Tibial artery (tissue), 4 donors: ENCODE results near the gene SUN2.

Experiments
- DNase-seq, 2 donors: peaks; one replicate each; pipeline ENCODE4 v3.0.0-alpha.2; 2019
- H3K27ac ChIP-seq, 2 donors: fragments of 200-600 bp; sonication (generic) in 1 of 2; 1 replicate in 1 of 2; 2 replicates in 1 of 2; pipeline ENCODE4 v1.5.1; 2018 to 2019; ENCODE audit warnings: mild to moderate bottlenecking in 1 of 2
- H3K27me3 ChIP-seq, 2 donors: fragments of 200-600 bp; sonication (generic) in 1 of 2; one replicate each; pipeline versions ENCODE4 v1.5.1 to v1.6.0; 2016 to 2019
- H3K36me3 ChIP-seq, 3 donors: fragments of 200-600 bp; sonication (generic) in 2 of 3; one replicate each; pipeline ENCODE4 v1.5.1; 2016 to 2019; ENCODE audit warnings: mild to moderate bottlenecking in 2 of 3
- H3K4me1 ChIP-seq, 4 donors: fragments of 200-600 bp; sonication (generic) in 2 of 4; 1 replicate in 3 of 4; 2 replicates in 1 of 4; pipeline ENCODE4 v1.5.1; 2016 to 2019
- H3K4me3 ChIP-seq, 2 donors: fragments of 200-600 bp; sonication (generic) in 1 of 2; 1 replicate in 1 of 2; 2 replicates in 1 of 2; pipeline ENCODE4 v1.5.1; 2018 to 2019; ENCODE audit warnings: mild to moderate bottlenecking in 2 of 2
- H3K9me3 ChIP-seq, 3 donors: fragments of 200-600 bp; sonication (generic) in 1 of 3; one replicate each; pipeline ENCODE4 v1.5.1; 2016 to 2019
- intact Hi-C: fragments of 100-400 bp; cut with DNase I; formaldehyde crosslinking; loops from one replicate; pipeline ENCODE4 v1.15.0; 2023; ENCODE audit warnings: low total_unique reads
- TF ChIP-seq, protein P1 (sequence below), 2 experiments: fragments of 200-600 bp in 1 of 2; fragments of 450-650 bp in 1 of 2; IDR thresholded peaks; one replicate each; pipeline ENCODE4 v1.5.1; 2017 to 2019; ENCODE audit warnings: antibody characterized with exemption in 2 of 2, mild to moderate bottlenecking in 1 of 2, moderate library complexity in 1 of 2

SUN2 gene

DNA sequence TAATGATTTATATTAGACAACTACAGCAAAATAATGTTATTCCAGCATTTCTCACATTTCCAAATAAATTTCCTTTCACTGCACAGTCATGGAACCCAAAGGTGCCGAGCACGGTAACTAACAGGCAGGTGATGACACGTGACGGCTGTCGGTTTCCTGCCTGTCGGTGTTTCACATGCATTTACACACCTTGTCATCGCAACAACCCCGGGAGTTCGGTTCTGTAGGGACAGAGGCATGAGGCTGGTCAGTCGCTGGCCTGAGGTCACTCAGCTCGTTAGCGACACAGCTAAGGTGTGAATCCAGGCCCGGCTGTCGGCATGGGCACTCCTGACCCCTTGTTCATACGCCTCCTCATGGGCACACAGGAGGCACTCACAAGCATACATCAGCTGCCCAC, 28.2 kb upstream of the SUN2 start:
- no peak overlapping the region for H3K27ac ChIP-seq
- TF ChIP-seq, protein P1, sequence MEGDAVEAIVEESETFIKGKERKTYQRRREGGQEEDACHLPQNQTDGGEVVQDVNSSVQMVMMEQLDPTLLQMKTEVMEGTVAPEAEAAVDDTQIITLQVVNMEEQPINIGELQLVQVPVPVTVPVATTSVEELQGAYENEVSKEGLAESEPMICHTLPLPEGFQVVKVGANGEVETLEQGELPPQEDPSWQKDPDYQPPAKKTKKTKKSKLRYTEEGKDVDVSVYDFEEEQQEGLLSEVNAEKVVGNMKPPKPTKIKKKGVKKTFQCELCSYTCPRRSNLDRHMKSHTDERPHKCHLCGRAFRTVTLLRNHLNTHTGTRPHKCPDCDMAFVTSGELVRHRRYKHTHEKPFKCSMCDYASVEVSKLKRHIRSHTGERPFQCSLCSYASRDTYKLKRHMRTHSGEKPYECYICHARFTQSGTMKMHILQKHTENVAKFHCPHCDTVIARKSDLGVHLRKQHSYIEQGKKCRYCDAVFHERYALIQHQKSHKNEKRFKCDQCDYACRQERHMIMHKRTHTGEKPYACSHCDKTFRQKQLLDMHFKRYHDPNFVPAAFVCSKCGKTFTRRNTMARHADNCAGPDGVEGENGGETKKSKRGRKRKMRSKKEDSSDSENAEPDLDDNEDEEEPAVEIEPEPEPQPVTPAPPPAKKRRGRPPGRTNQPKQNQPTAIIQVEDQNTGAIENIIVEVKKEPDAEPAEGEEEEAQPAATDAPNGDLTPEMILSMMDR (IDR thresholded peaks at IDR 0.05), result no peak
- no peaks in the 10 kb centered on the region for H3K9me3 ChIP-seq
- H3K4me1 ChIP-seq, result peaks cover 0 to 44% (median 16%) of the 10 kb centered on the region in 4 donors
- no peak for DNase-seq
- H3K36me3 ChIP-seq, result peaks cover 9 to 30% (median 24%) of the 10 kb centered on the region in 3 donors
- H3K27me3 ChIP-seq, result no peaks in the 10 kb centered on the region
- no peak overlapping the region for H3K4me3 ChIP-seq
- intact Hi-C loops, result no loop called here

DNA sequence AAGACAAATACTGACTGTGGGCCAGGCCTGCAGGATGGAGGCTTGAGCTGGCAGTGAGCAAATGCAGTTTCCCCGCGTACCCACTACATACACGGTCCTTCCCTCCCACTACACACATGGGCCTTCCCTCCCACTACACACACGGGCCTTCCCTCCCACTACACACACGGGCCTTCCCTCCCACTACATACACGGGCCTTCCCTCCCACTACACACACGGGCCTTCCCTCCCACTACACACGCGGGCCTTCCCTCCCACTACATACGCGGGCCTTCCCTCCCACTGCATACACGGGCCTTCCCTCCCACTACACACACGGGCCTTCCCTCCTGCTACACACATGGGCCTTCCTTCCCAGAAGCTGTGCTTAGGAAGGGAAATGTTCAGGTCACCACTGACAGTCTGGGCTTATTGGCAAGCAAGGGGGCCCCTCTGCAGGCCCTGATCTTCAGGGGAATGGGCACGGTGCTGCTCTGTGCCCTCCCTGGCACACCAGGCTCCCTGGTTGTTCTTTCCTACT, 27.4 kb upstream of the SUN2 start:
- H3K27ac ChIP-seq, result peak overlapping the region in 1 of 2 donors; percentile 26
- H3K27me3 ChIP-seq, result no peaks in the 10 kb centered on the region
- DNase-seq, result no peak
- peaks cover 16 to 38% (median 26%) of the 10 kb centered on the region in 3 donors for H3K36me3 ChIP-seq
- TF ChIP-seq, protein P1 (IDR thresholded peaks at IDR 0.05), result no peak
- H3K4me1 ChIP-seq, result peaks cover 0 to 37% (median 9%) of the 10 kb centered on the region in 4 donors
- H3K4me3 ChIP-seq, result no peak overlapping the region
- intact Hi-C loops, result no loop called here
- H3K9me3 ChIP-seq, result no peaks in the 10 kb centered on the region

DNA sequence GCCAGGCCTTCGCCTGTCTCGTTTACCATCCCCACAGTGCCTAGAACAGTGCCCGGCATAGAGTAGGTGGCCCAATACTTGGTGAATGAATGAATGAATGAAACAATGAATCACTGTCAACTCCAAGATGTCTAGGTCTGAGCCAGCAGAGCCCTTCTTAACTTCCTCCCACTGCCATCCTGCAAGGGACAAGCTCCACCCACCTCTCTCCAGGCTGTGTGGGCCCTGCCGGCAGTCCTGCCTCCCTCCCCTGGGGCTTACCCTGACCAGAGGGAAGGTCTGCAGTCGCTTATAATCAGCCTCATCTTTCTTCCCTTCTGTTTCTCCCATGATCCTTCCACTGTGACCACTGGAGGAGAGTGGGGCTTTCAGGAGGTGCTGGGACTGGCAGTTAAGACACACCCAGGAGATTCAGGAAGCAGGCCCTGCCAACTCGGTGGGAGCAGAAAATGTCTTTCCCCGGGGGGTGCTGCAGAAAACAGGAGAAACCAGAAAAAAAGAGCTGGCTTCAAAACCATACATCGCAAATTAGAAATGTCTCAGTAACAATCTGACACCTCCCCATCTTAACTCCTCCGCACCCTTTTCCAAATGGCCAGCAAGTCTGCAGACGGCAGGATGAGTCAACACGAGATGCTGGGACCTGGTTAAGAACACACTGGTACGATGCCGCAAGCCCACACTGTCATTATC, 26.8 kb upstream of the SUN2 start:
- no peak overlapping the region for H3K4me3 ChIP-seq
- TF ChIP-seq, protein P1 (IDR thresholded peaks at IDR 0.05), result no peak
- intact Hi-C loops, result no loop called here
- H3K9me3 ChIP-seq, result no peaks in the 10 kb centered on the region
- peak overlapping the region in 1 of 2 donors; percentile 26 for H3K27ac ChIP-seq
- no peak for DNase-seq
- peaks cover 0 to 31% (median 3%) of the 10 kb centered on the region in 4 donors for H3K4me1 ChIP-seq
- H3K36me3 ChIP-seq, result peaks cover 19 to 42% (median 26%) of the 10 kb centered on the region in 3 donors
- no peaks in the 10 kb centered on the region for H3K27me3 ChIP-seq

DNA sequence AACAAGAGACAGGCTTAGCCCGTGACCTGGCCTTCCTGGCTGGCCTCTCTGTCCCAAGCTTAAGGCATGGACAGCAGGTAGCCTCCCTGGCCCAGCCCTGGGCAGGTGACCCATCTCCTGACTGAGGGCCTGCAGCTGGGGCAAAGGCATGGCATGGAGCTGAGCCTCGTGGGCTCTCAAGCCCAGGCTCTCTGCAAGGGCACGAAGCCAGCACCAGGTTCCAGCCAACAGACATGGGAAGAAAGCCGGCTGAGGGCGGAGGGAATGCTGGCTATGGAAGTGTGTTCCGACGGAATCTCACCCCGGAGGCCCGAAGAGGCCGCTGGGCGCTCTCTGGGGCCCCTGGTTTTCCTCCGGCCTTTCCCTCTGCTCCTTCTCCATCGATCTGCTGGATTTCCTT, 25.2 kb upstream of the SUN2 start:
- intact Hi-C loops, result no loop called here

DNA sequence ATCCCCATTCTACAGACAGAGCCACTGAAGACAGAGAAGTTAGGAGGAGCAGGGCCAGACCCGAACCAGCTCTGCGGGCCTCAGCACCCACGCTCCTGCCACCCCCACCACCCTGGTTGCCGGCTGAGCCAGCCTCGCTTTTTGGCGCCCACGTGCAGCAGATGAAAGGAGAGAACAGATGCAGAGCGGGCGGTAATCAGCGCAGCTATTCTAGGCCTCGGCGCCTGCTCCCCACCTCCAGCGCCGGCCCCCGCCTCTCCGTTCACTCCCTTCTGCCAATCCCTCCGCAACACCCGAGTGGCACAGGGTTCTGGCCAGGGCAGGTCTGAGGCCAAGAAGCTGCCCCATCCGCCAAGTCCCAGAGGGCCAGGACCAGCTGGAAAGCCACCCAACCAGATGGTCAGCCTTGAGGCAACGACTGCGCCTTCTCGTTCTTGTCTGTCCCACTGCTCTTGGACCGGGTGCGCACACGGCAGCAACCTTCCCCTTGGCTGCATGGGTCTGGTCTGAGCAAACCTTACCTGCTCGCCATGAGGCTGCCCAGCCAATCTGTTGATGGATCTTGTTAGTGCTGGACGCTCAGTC, 21.4 kb upstream of the SUN2 start:
- TF ChIP-seq, protein P1 (IDR thresholded peaks at IDR 0.05), result no peak
- Histone ChIP-seq H3K36me3 (peaks cover 19 to 41% (median 26%) of the 10 kb centered on the region in 3 donors), H3K27ac (no peak overlapping the region), H3K4me1 (no peaks in the 10 kb centered on the region), H3K4me3 (no peak overlapping the region), H3K27me3 (no peaks in the 10 kb centered on the region), H3K9me3 (no peaks in the 10 kb centered on the region)
- DNase-seq, result no peak
- intact Hi-C loops, result loop anchor here (10.0 kb wide), 1 partner anchor 348 kb away; no protein-coding TSS in a partner anchor

More for the DNA sequence above, 25.2 kb upstream of the SUN2 start:
- peak in 1 of 2 donors; percentile 44 for DNase-seq
- TF ChIP-seq, protein P1 (IDR thresholded peaks at IDR 0.05), result no peak
- H3K4me3 ChIP-seq, result no peak overlapping the region
- no peaks in the 10 kb centered on the region for H3K9me3 ChIP-seq
- no peaks in the 10 kb centered on the region for H3K27me3 ChIP-seq
- peaks cover 19 to 48% (median 26%) of the 10 kb centered on the region in 3 donors for H3K36me3 ChIP-seq
- peaks cover 0 to 17% (median 3%) of the 10 kb centered on the region in 4 donors for H3K4me1 ChIP-seq
- H3K27ac ChIP-seq, result no peak overlapping the region
